GM12878 (cell line): ENCODE data around the gene DGKB.

Experiments used
- CTCF ChIP-seq, 3 experiments: IDR thresholded peaks in 2 of 3; conservative IDR thresholded peaks in 1 of 3; 2 replicates each; pipeline ENCODE4 v1.5.1; 2011; ENCODE audit warnings: low read depth in 3 of 3, low read length in 3 of 3, mild to moderate bottlenecking in 3 of 3, control low read depth in 2 of 3, moderate library complexity in 2 of 3, inconsistent platforms in 1 of 3, mixed read lengths in 1 of 3; ENCODE audit not compliant: control insufficient read depth in 2 of 3, insufficient read depth in 1 of 3; ENCODE audit errors: extremely low read depth in 1 of 3
- HDGF ChIP-seq: fragments of 450-650 bp; IDR thresholded peaks from 2 replicates; pipeline ENCODE4 v1.6.1; 2016; ENCODE audit warnings: antibody characterized with exemption
- POLR2AphosphoS5 ChIP-seq: IDR thresholded peaks from 2 replicates; pipeline ENCODE4 v1.6.1; 2011; ENCODE audit warnings: mild to moderate bottlenecking, low read length, inconsistent platforms
- ZBTB33 ChIP-seq: fragments of 450-650 bp; IDR thresholded peaks from 2 replicates; pipeline ENCODE4 v1.6.1; 2017; ENCODE audit warnings: mild to moderate bottlenecking

GRCh38 chr7:14398526-14398925 is 504.0 kb downstream of the DGKB start:
- TF ChIP-seq POLR2AphosphoS5 = no peak
- no peak for TF ChIP-seq HDGF
- TF ChIP-seq CTCF (IDR thresholded peaks at IDR 0.05 in 2 of 3, conservative IDR thresholded peaks at IDR 0.05 in 1 of 3; ENCODE audit: control insufficient read depth in 2 of 3, extremely low read depth in 1 of 3, insufficient read depth in 1 of 3, low read depth in 3 of 3, low read length in 3 of 3) = no peak
- no peak for TF ChIP-seq ZBTB33
